DMS79 (cell line): Measurements from ENCODE around the gene INTS11.
"Not testable (repeated sequence)": the region's sequence is repeated elsewhere in the genome, so short reads cannot be mapped to it uniquely, and the experiment has no call there.

ENCODE experiments used
- DNase-seq: peaks from one replicate; lab custom pipeline; 2025; lab: John Stamatoyannopoulos, UW

Gene INTS11

GRCh38 chr1:1329304-1330210 is 5.1 kb upstream of the INTS11 start:
- DNase-seq: no peak

GRCh38 chr1:1328254-1328653 is 3.8 kb upstream of the INTS11 start:
- DNase-seq: no peak

- no peak for DNase-seq
Measured at GRCh38 chr1:1327291-1327690, 2.8 kb upstream of the INTS11 start.

- no peak for DNase-seq
Measured at GRCh38 chr1:1326075-1326605, 1.7 kb upstream of the INTS11 start.

GRCh38 chr1:1325288-1326074 is 1.0 kb upstream of the INTS11 start:
- no peak for DNase-seq

- DNase-seq: no peak
Measured at GRCh38 chr1:1324084-1324523, 356 bp downstream of the INTS11 start.

GRCh38 chr1:1322952-1323351 is 1.5 kb downstream of the INTS11 start:
- DNase-seq: no peak

- no peak for DNase-seq
Measured at GRCh38 chr1:1322418-1322817, 2.0 kb downstream of the INTS11 start.

- no peak for DNase-seq
Measured at GRCh38 chr1:1321477-1321876, 3.0 kb downstream of the INTS11 start.

- DNase-seq: no peak
Measured at GRCh38 chr1:1320666-1321448, 3.6 kb downstream of the INTS11 start.

GRCh38 chr1:1319646-1319941 is 4.9 kb downstream of the INTS11 start:
- DNase-seq: no peak

- no peak for DNase-seq
Measured at GRCh38 chr1:1318777-1319645, 5.4 kb downstream of the INTS11 start.

- peak; percentile 51 for DNase-seq
Measured at GRCh38 chr1:1318131-1318652, 6.3 kb downstream of the INTS11 start.

GRCh38 chr1:1317420-1317819 is 7.0 kb downstream of the INTS11 start:
- no peak for DNase-seq

- not testable (repeated sequence) for DNase-seq
Measured at GRCh38 chr1:1316199-1316598, 8.3 kb downstream of the INTS11 start.

GRCh38 chr1:1315435-1315954 is 9.0 kb downstream of the INTS11 start:
- no peak for DNase-seq

GRCh38 chr1:1314678-1315335 is 9.7 kb downstream of the INTS11 start:
- DNase-seq: no peak

GRCh38 chr1:1314237-1314586 is 10.2 kb downstream of the INTS11 start:
- no peak for DNase-seq

- no peak for DNase-seq
Measured at GRCh38 chr1:1313500-1314236, 10.8 kb downstream of the INTS11 start.
